SK-N-SH treated with all-trans-retinoic acid at 6 μM for 48 hours (cell line): ENCODE data around the gene SMKR1.

ENCODE experiments used
- ATAC-seq: fragments of 200-7000 bp; cut with Tn5 transposase; 3 replicates; pipeline ENCODE4 v1.9.1; 2020; ENCODE audit warnings: mild to moderate bottlenecking, moderate library complexity
- ARNTL ChIP-seq: fragments of 450-650 bp; formaldehyde crosslinking; IDR thresholded peaks from 2 replicates; pipeline ENCODE4 v1.5.0; 2020; ENCODE audit warnings: low read depth, mild to moderate bottlenecking, moderate library complexity, borderline replicate concordance
- BACH2 ChIP-seq: fragments of 250-450 bp; sonication (Bioruptor Pico); IDR thresholded peaks from 2 replicates; pipeline ENCODE4 v1.9.0; 2021; ENCODE audit warnings: mild to moderate bottlenecking, borderline replicate concordance
- CREB5 ChIP-seq: fragments of 250-450 bp; sonication (Bioruptor Pico); IDR thresholded peaks from 2 replicates; pipeline ENCODE4 v1.5.1; 2020; ENCODE audit warnings: low read depth, mild to moderate bottlenecking, moderate library complexity
- ESRRG ChIP-seq: fragments of 250-450 bp; sonication (Bioruptor Pico); IDR thresholded peaks from 2 replicates; pipeline ENCODE4 v1.6.1; 2021; ENCODE audit warnings: mild to moderate bottlenecking
- GLIS3 ChIP-seq: fragments of 250-450 bp; sonication (Bioruptor Pico); IDR thresholded peaks from 2 replicates; pipeline ENCODE4 v1.5.0; 2020; ENCODE audit warnings: mild to moderate bottlenecking, moderate library complexity
- ISL1 ChIP-seq: fragments of 250-450 bp; sonication (Bioruptor Pico); IDR thresholded peaks from 2 replicates; pipeline ENCODE4 v2.1.2; 2022; ENCODE audit warnings: mild to moderate bottlenecking, moderate library complexity
- OSR1 ChIP-seq: fragments of 250-450 bp; sonication (Bioruptor Pico); IDR thresholded peaks from 2 replicates; pipeline ENCODE4 v1.8.0; 2022; ENCODE audit warnings: moderate library complexity, mild to moderate bottlenecking, inconsistent platforms
- PATZ1 ChIP-seq: fragments of 250-450 bp; sonication (Bioruptor Pico); IDR thresholded peaks from 2 replicates; pipeline ENCODE4 v1.8.0; 2020; ENCODE audit warnings: mild to moderate bottlenecking, moderate library complexity, borderline replicate concordance
- POU6F1 ChIP-seq: fragments of 250-450 bp; sonication (Bioruptor Pico); IDR thresholded peaks from 2 replicates; pipeline ENCODE4 v1.8.0; 2021; ENCODE audit warnings: low read depth, mild to moderate bottlenecking, moderate library complexity, borderline replicate concordance
- PPARA ChIP-seq: fragments of 250-450 bp; sonication (Bioruptor Pico); IDR thresholded peaks from 2 replicates; pipeline ENCODE4 v1.5.0; 2020; ENCODE audit warnings: mild to moderate bottlenecking, borderline replicate concordance
- SNAI2 ChIP-seq: fragments of 250-450 bp; sonication (Bioruptor Pico); IDR thresholded peaks from 2 replicates; pipeline ENCODE4 v1.5.0; 2020; ENCODE audit warnings: mild to moderate bottlenecking, moderate library complexity
- TCF4 ChIP-seq: fragments of 250-450 bp; sonication (Bioruptor Pico); IDR thresholded peaks from 2 replicates; pipeline ENCODE4 v1.8.0; 2021; ENCODE audit warnings: mild to moderate bottlenecking, moderate library complexity, borderline replicate concordance
- TOX ChIP-seq: fragments of 250-450 bp; sonication (Bioruptor Pico); IDR thresholded peaks from 2 replicates; pipeline ENCODE4 v1.8.0; 2021; ENCODE audit warnings: mild to moderate bottlenecking, moderate library complexity, borderline replicate concordance
- TSHZ2 ChIP-seq: fragments of 250-450 bp; sonication (Bioruptor Pico); IDR thresholded peaks from 2 replicates; pipeline ENCODE4 v1.5.0; 2020; ENCODE audit warnings: mild to moderate bottlenecking, moderate library complexity
- ZFP30 ChIP-seq: fragments of 450-650 bp; formaldehyde crosslinking; IDR thresholded peaks from 2 replicates; pipeline ENCODE4 v1.5.0; 2022; ENCODE audit warnings: mild to moderate bottlenecking, moderate library complexity
- ZNF70 ChIP-seq: fragments of 450-650 bp; formaldehyde crosslinking; IDR thresholded peaks from 2 replicates; pipeline ENCODE4 v1.5.0; 2020; ENCODE audit warnings: mild to moderate bottlenecking, moderate library complexity
- ZNF8 ChIP-seq: fragments of 450-650 bp; formaldehyde crosslinking; IDR thresholded peaks from 2 replicates; pipeline ENCODE4 v1.5.0; 2020; ENCODE audit warnings: mild to moderate bottlenecking, moderate library complexity
- TF ChIP-seq, protein P1 (sequence below): fragments of 250-450 bp; sonication (Bioruptor Pico); IDR thresholded peaks from 2 replicates; pipeline ENCODE4 v1.5.1; 2021; ENCODE audit warnings: mild to moderate bottlenecking, moderate library complexity

SMKR1 gene

DNA sequence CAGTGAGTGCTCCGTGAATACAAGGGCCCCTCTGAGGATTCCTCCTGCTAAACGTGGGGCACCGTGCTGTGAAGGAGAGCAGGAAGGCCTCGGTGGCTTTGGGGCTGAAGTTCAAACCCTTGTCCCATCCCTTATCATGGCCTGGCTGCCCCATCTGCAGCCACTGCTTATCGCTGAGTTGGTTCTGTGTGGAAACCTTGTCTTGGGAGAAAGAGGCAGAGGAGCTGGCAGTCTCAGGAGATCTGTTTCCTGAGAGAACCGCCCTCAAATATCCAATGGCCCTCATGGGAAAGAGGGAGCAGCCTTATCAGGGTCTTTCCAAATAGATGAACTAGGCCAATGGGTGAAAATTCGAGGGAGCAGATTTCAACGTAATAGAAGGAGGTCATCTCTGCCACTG lies 57.2 kb downstream of the SMKR1 start (continued):
- no peak for TF ChIP-seq TSHZ2
- no peak for TF ChIP-seq PPARA (CRISPR knock-in tag)
- no peak for TF ChIP-seq GLIS3 (CRISPR knock-in tag)
- no peak for TF ChIP-seq ZNF70
- no peak for TF ChIP-seq PATZ1 (CRISPR knock-in tag)
- no peak for TF ChIP-seq ARNTL (CRISPR knock-in tag)
- no peak for TF ChIP-seq SNAI2 (CRISPR knock-in tag)
- TF ChIP-seq TOX (CRISPR knock-in tag): no peak

GRCh38 chr7:129560831-129561230 lies 58.5 kb downstream of the SMKR1 start:
- no peak for ATAC-seq
- TF ChIP-seq GLIS3 (CRISPR knock-in tag) (no peak), OSR1 (CRISPR knock-in tag) (no peak), BACH2 (CRISPR knock-in tag) (no peak), ISL1 (CRISPR knock-in tag) (no peak), CREB5 (CRISPR knock-in tag) (no peak), ZNF8 (no peak), ARNTL (CRISPR knock-in tag) (no peak), ESRRG (no peak)
- TF ChIP-seq, protein P1, sequence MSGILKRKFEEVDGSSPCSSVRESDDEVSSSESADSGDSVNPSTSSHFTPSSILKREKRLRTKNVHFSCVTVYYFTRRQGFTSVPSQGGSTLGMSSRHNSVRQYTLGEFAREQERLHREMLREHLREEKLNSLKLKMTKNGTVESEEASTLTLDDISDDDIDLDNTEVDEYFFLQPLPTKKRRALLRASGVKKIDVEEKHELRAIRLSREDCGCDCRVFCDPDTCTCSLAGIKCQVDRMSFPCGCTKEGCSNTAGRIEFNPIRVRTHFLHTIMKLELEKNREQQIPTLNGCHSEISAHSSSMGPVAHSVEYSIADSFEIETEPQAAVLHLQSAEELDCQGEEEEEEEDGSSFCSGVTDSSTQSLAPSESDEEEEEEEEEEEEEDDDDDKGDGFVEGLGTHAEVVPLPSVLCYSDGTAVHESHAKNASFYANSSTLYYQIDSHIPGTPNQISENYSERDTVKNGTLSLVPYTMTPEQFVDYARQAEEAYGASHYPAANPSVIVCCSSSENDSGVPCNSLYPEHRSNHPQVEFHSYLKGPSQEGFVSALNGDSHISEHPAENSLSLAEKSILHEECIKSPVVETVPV: no peak

DNA sequence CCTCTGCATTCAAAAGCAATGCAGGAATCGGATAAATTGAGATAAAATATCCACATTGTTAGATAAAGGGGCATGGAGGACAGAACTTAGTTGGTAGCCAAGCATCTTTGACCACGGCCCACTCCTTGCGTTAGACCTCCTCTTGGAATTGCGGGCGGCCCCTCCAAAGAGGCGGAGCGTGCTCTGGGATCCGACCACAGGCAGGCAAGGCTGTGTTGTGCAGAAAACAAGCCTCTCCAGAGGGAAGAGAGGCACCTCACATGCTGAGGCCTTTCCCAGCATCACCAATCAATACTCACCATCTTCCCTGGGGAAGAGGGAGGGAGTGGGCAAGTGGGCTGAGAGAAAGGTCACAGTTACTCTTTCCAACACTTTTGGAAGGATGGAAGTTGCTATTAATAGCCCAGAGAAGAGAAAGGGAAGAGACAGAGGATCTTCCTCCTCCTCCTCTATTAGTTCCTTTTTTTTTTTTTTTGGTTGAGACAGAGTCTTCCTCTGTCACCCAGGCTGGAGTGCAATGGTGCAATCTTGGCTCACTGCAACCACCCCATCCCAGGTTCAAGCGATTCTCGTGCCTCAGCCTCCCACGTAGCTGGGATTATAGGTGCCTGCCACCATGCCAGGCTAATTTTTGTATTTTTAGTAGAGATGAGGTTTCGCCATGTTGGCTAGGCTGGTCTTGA lies 59.5 kb downstream of the SMKR1 start:
- TF ChIP-seq POU6F1 (CRISPR knock-in tag) (no peak), GLIS3 (CRISPR knock-in tag) (no peak), ZFP30 (CRISPR knock-in tag) (no peak), TCF4 (CRISPR knock-in tag) (no peak), ARNTL (CRISPR knock-in tag) (no peak), PATZ1 (CRISPR knock-in tag) (no peak)
- ATAC-seq: no peak
